ENCODE data around the gene PLEKHA3.

- TF ChIP-seq CTCF (IDR thresholded peaks at IDR 0.05) (no peak), POLR2A (IDR thresholded peaks at IDR 0.05) (no peak)
Observed at GRCh38 chr2:178542569-178542968, 62.3 kb downstream of the PLEKHA3 start.

All from uterus (tissue), 2 donors.